MCF 10A (cell line): ENCODE data around the gene TRIML1. TPM values are rescaled to one million over a fixed set of nuclear protein-coding genes. Genes with fewer than 3 reads are reported as not detected.

Experiments
- BruUV-seq: library from RNA; stranded (reverse); fragments of 400-500 nt; replicated peaks from 2 replicates; lab custom pipeline; 2021; lab: Mats Ljungman, UMichigan
- CTCF ChIA-PET: fragments of 300-600 bp; sonication (Branson Sonifier 250); formaldehyde crosslinking; extraction: SDS; loops from one replicate; lab custom pipeline; 2021; ENCODE audit warnings: antibody characterized with exemption, inconsistent platforms; lab: Yijun Ruan, JAX
- POLR2A ChIA-PET: fragments of 300-600, 350-650 bp; sonication (Branson Sonifier 250); formaldehyde crosslinking; extraction: SDS; loops from one replicate; lab custom pipeline; 2020; ENCODE audit warnings: antibody characterized with exemption, inconsistent platforms; lab: Yijun Ruan, JAX
- DNase-seq: peaks from one replicate; pipeline ENCODE4 v3.0.0-alpha.2; 2018; ENCODE audit not compliant: unreplicated experiment
- H3K27ac Mint-ChIP-seq: one replicate; pipeline ENCODE4 v1.8.0; 2022; ENCODE audit warnings: mild to moderate bottlenecking, low read depth, mixed read lengths; ENCODE audit not compliant: unreplicated experiment
- H3K27me3 Mint-ChIP-seq: one replicate; pipeline ENCODE4 v1.8.0; 2022; ENCODE audit warnings: mixed read lengths; ENCODE audit not compliant: insufficient read depth, unreplicated experiment
- H3K36me3 Mint-ChIP-seq: one replicate; pipeline ENCODE4 v1.8.0; 2022; ENCODE audit warnings: mild to moderate bottlenecking, moderate library complexity, mixed read lengths; ENCODE audit not compliant: insufficient read depth, unreplicated experiment
- H3K4me1 Mint-ChIP-seq: one replicate; pipeline ENCODE4 v1.8.0; 2022; ENCODE audit warnings: mixed read lengths; ENCODE audit not compliant: insufficient read depth, unreplicated experiment
- H3K4me3 Mint-ChIP-seq: one replicate; pipeline ENCODE4 v1.8.0; 2022; ENCODE audit warnings: mild to moderate bottlenecking, moderate library complexity, mixed read lengths; ENCODE audit not compliant: unreplicated experiment
- H3K9me3 Mint-ChIP-seq: one replicate; pipeline ENCODE4 v1.8.0; 2022; ENCODE audit warnings: mixed read lengths; ENCODE audit not compliant: unreplicated experiment
- intact Hi-C: fragments of 100-400 bp; cut with micrococcal nuclease; formaldehyde crosslinking; loops from 2 replicates; pipeline ENCODE4 v1.14.1; 2022
- total RNA-seq: library from RNA; stranded (reverse); gene quantifications from 2 replicates; pipeline ENCODE4 v1.2.3, GENCODE V29; 2022
- TF ChIP-seq, protein P1 (sequence below): fragments of 200-600 bp; IDR thresholded peaks from one replicate; pipeline ENCODE4 v1.8.0; 2022; ENCODE audit warnings: antibody characterized with exemption, mild to moderate bottlenecking; ENCODE audit not compliant: unreplicated experiment

Gene TRIML1
- total RNA-seq, 1 experiment from 2014 or later = not detected

DNA sequence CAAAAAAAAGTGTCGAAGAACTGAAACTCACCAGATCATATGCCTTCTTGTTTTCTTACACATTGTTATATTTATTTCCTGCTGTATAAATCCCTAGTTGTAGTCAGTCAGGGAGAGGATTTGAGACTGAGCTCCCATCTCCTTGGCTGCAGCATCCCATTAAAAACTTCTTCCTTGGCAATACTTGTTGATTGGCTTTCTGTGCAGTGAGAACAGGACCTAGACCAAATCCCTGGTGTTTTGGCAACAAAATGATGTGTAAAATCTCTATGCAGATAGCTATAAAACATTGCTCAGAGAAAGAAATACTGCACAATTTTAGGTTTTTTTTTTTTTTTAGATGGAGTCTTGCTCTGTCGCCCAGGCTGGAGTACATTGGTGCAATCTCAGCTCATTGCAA is 47.9 kb downstream of the TRIML1 start:
- no peaks in the 10 kb centered on the region for H3K9me3 Mint-ChIP-seq
- no peak overlapping the region for H3K27ac Mint-ChIP-seq
- no peak overlapping the region for H3K4me3 Mint-ChIP-seq
- intact Hi-C loops = no loop called here
- H3K36me3 Mint-ChIP-seq = no peaks in the 10 kb centered on the region
- no TSS peak for BruUV-seq
- POLR2A ChIA-PET = interaction anchor here (1.3 kb wide), 1 partner anchor 12 kb away, joined by 5 read pairs; no protein-coding TSS in a partner anchor
- DNase-seq = no peak
- CTCF ChIA-PET = no interaction called here
- TF ChIP-seq, protein P1, sequence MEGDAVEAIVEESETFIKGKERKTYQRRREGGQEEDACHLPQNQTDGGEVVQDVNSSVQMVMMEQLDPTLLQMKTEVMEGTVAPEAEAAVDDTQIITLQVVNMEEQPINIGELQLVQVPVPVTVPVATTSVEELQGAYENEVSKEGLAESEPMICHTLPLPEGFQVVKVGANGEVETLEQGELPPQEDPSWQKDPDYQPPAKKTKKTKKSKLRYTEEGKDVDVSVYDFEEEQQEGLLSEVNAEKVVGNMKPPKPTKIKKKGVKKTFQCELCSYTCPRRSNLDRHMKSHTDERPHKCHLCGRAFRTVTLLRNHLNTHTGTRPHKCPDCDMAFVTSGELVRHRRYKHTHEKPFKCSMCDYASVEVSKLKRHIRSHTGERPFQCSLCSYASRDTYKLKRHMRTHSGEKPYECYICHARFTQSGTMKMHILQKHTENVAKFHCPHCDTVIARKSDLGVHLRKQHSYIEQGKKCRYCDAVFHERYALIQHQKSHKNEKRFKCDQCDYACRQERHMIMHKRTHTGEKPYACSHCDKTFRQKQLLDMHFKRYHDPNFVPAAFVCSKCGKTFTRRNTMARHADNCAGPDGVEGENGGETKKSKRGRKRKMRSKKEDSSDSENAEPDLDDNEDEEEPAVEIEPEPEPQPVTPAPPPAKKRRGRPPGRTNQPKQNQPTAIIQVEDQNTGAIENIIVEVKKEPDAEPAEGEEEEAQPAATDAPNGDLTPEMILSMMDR = no peak
- H3K4me1 Mint-ChIP-seq = peaks cover 8% of the 10 kb centered on the region
- no peaks in the 10 kb centered on the region for H3K27me3 Mint-ChIP-seq

DNA sequence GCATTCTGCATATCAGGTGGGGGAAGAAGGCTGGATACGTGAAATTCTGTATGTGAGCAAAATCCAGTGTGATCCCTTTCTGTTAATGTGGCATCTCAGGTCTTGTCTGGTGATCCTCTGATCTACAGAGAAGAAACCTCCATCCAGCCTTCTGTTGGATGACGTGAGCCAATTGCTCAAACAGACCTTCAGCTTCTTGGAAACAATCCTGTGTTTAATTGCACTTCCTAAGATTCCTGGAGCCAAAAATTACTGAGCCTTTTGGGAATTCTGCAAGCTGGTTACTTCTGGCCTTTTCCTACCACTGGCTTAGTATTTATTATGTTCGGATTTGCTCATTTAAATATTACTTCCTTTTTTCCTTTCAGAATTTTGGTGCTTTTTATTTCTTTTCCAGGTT is 51.2 kb downstream of the TRIML1 start:
- no TSS peak for BruUV-seq
- no peaks in the 10 kb centered on the region for H3K4me1 Mint-ChIP-seq
- intact Hi-C loops = no loop called here

DNA sequence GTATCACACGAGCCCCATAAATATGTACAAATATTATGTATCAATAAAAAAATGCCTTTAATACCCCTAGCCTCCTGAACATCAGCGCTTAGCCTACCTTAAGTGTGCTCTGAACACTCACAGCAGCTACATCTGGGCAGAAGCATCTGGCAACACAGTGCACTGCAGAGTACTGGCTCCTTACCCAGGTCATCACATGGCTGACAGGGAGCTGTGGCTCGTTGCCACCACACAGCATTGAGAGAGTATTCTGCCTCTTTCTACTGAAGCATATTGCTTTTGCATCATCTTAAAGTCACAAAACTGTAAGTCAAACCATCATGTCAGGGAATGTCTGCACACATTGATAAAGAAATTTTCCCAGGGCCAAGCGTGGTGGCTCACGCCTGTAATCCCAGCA is 55.2 kb downstream of the TRIML1 start:
- Mint-ChIP-seq H3K9me3 (no peaks in the 10 kb centered on the region), H3K27ac (no peak overlapping the region), H3K4me1 (peaks cover 6% of the 10 kb centered on the region), H3K4me3 (no peak overlapping the region), H3K27me3 (no peaks in the 10 kb centered on the region), H3K36me3 (no peaks in the 10 kb centered on the region)
- no peak for DNase-seq
- ChIA-PET CTCF (interaction anchor here (0.5 kb wide), 1 partner anchor 23 kb away, joined by 3 read pairs; no protein-coding TSS in a partner anchor), POLR2A (no interaction called here)
- intact Hi-C loops = no loop called here
- TF ChIP-seq, protein P1 = no peak
- no TSS peak for BruUV-seq

More for the DNA sequence above, 51.2 kb downstream of the TRIML1 start:
- DNase-seq = no peak
- H3K9me3 Mint-ChIP-seq = no peaks in the 10 kb centered on the region
- no peak overlapping the region for H3K4me3 Mint-ChIP-seq
- no peaks in the 10 kb centered on the region for H3K36me3 Mint-ChIP-seq
- TF ChIP-seq, protein P1 = no peak
- ChIA-PET POLR2A (no interaction called here), CTCF (interaction anchor here (0.6 kb wide), 1 partner anchor 916 kb away, joined by 3 read pairs; no protein-coding TSS in a partner anchor)
- no peaks in the 10 kb centered on the region for H3K27me3 Mint-ChIP-seq
- H3K27ac Mint-ChIP-seq = no peak overlapping the region

DNA sequence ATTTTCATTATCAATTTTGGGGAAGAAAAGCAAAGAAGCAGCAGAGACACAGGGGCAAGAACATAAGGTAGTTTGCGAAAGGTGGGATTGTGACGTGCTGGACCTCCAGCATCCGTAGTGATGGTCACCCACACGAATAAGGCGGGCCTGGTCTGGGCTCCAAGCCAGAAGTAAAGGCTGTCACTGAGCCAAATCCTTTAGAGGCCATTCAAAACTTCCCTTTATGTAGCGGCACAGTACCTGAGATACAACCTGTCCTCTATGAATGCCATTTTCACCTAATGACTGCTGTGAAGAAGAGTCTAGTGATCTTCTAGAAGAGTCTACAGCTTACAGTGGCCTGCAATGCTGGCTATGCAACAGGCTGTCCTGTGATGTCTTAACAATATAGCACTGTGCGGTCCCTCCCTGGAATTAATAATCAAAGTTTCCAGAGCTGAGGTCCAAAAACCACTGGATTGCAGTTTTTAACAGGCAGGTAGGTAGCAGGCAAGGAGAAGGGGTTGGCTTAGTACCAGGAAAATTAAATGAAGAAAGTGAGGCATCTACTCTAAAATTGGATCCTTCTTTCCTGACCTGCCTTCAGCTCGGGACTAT is 56.2 kb downstream of the TRIML1 start:
- intact Hi-C loops = no loop called here
- peaks cover 14% of the 10 kb centered on the region for H3K4me1 Mint-ChIP-seq
- H3K36me3 Mint-ChIP-seq = no peaks in the 10 kb centered on the region
- DNase-seq = peak; percentile 38
- TF ChIP-seq, protein P1 = no peak
- H3K9me3 Mint-ChIP-seq = no peaks in the 10 kb centered on the region
- no peak overlapping the region for H3K4me3 Mint-ChIP-seq
- ChIA-PET POLR2A (no interaction called here), CTCF (interaction anchor here (0.6 kb wide), 1 partner anchor 138 kb away, joined by 3 read pairs; no protein-coding TSS in a partner anchor)
- no peak overlapping the region for H3K27ac Mint-ChIP-seq
- H3K27me3 Mint-ChIP-seq = no peaks in the 10 kb centered on the region
- no TSS peak for BruUV-seq
